NCI-H187 (cell line): ENCODE results near the gene UBE2E3.
"Not testable (repeated sequence)": the region's sequence is repeated elsewhere in the genome, so short reads cannot be mapped to it uniquely, and the experiment has no call there.

Experiments
- DNase-seq, 2 experiments: peaks; one replicate each; lab custom pipeline; 2025; lab: John Stamatoyannopoulos, UW

Gene UBE2E3

GRCh38 chr2:180980106-180980942, at the start of gene UBE2E3:
Gene UBE2E3 (plus strand): TSS chr2:180980605. CDS start chr2:180982043, 1,438 bp downstream.
- DNase-seq = peak; percentile 4 to 22

- DNase-seq = no peak
Observed at GRCh38 chr2:180931841-180932240, 48.6 kb upstream of the UBE2E3 start.

GRCh38 chr2:180933332-180933731, 47.1 kb upstream of the UBE2E3 start:
- DNase-seq = no peak

- no peak for DNase-seq
Observed at GRCh38 chr2:180934911-180935310, 45.5 kb upstream of the UBE2E3 start.

DNA sequence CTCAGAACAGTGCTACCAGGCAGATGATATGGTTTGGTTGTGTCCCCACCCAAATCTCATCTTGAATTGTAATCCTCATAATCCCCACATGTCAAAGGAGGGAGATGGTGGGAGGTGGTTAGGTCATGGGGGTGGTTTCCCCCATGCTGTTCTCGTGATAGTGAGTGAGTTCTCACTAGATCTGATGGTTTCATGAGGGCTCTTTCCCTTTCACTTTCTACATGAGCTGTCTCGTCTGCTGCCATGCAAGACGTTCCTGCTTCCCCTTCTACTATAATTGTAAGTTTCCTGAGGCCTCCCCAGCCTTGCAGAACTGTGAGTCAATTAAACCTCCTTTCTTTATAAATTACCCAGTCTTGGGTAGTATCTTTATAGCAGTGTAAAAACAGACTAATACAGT, 42.9 kb upstream of the UBE2E3 start:
- not testable (repeated sequence) for DNase-seq

GRCh38 chr2:180938451-180938850, 42.0 kb upstream of the UBE2E3 start:
- DNase-seq = no peak

DNA sequence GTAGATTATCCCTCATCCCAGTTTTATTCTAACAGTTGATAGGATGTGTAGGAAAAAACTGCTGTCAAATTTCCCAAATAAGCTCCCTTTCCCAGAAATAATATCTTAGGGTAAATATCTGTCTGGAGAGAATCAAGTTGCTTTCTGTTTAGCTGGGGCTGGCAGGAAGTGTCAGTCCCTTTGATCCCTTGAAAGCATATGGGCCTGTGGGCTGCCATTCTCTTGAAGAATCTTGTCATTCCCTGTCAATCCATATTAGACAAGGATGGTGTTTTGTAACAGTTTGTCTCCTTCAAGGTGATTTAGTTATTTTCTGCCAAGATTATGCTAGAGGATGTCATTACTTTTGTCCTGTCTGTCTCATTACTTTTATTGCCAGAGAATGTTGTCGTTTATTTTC, 37.1 kb upstream of the UBE2E3 start:
- DNase-seq = no peak

GRCh38 chr2:180944372-180944771, 36.0 kb upstream of the UBE2E3 start:
- DNase-seq = no peak

DNA sequence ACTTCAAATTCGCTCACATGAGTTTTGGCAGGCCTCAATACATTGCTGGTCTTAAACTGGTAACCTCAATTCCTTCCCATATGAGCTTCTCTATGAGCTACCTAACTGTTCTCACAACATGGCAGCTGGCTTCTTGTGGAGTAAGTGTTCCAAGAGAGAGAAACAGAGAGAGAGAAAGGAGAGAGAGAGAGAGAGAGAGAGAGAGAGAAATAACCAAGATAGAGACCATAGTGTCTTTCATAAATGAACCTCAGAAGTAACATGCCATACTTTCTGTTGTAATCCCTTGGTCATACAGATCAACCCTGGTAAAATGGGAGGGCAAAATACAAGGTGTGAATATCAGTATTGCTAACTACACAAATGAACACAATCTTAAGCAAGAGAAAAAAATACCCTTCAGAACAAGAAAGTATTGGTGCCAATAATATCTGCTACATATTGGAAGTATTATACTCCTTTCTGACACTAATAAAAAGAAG, 33.2 kb upstream of the UBE2E3 start:
- DNase-seq = no peak

DNA sequence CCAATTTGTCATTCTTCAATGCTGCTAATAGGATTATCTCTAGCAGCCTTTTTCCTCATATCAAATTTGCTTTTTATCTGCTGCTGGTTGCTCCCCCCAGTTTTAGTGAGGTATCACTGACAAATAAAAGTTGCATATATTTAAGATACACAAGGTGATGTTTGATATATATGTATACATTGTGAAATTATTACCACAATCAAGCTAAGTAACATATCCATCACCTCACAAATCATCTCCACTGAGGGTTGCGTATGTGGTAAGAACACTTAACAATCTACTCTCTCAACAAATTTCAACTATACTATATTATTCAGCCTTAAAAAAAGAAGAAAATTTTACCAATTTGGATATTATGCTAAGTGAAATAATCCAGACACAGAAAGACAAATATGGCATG, 30.5 kb upstream of the UBE2E3 start:
- DNase-seq = no peak

GRCh38 chr2:180952082-180952481, 28.3 kb upstream of the UBE2E3 start:
- DNase-seq = no peak

DNA sequence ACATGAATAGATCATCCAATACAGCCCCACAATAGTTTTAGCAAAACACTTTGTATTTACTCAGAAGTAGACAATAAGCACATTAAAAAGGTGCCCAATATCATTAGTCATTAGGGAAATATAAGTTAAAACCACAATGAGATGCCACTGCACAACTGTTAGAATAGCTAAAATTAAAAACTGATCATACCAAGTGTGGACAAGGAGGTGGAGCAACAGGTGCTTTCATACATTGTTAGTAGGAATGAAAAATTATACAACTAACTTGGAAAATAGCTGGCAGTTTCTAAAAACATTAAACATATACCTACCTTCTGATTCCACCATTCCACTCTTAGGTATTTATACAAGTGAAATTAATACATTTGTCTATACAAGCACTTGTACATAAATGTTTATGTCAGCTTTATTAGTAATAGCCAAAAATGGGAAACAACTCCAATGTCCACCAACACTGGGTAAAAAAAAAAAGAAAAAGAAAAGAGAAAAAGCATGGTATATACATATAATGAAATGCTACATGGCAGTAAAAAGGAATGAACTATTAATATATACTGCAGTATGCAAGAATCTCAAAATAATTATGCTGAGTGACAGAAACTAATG, 27.6 kb upstream of the UBE2E3 start:
- no peak for DNase-seq

GRCh38 chr2:180953550-180953949, 26.9 kb upstream of the UBE2E3 start:
- no peak for DNase-seq

- no peak for DNase-seq
Observed at GRCh38 chr2:180955101-180955500, 25.3 kb upstream of the UBE2E3 start.

DNA sequence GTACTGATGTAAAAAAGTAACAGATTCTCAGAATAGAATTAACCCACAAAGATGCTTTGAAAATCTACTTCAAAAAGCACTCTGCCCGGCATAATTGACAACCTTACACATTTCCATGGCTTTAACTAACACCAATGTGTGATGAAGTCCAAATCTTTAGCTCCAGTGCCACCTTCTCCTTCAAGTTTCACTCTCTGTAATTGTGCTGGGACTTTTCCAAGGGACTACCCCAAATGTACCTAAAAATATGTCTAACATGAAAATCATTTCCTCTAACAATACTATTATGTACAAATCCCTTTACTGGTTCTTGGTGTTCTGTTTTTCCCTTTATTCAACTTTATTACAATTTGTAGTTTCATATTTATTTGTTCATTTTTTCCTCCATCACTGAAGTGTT, 20.6 kb upstream of the UBE2E3 start:
- DNase-seq = no peak

DNA sequence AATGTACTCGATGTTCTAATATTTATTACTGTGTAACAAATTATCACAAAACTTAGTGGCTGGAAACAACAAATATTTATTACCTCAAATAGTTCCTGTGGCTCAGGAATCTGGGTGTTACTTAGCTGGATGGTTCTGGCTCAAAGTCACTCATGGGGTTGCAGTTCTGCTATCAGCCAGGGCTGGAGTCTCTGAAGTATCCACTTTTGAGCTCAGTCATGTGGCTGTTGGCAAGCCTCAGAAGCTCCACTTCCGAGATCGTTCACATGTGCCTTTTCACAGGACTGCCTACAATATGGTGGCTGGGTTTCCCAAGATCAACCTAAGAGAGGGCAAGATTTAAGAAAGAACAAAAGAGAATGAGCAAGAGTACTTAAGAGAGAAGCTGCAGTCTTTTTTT, 19.4 kb upstream of the UBE2E3 start:
- no peak for DNase-seq

- DNase-seq = no peak
Observed at GRCh38 chr2:180962727-180963314, 17.6 kb upstream of the UBE2E3 start.

GRCh38 chr2:180966378-180966777, 14.0 kb upstream of the UBE2E3 start:
- DNase-seq = no peak

- no peak for DNase-seq
Observed at GRCh38 chr2:180969124-180969523, 11.3 kb upstream of the UBE2E3 start.

- no peak for DNase-seq
Observed at GRCh38 chr2:180970016-180970415, 10.4 kb upstream of the UBE2E3 start.

DNA sequence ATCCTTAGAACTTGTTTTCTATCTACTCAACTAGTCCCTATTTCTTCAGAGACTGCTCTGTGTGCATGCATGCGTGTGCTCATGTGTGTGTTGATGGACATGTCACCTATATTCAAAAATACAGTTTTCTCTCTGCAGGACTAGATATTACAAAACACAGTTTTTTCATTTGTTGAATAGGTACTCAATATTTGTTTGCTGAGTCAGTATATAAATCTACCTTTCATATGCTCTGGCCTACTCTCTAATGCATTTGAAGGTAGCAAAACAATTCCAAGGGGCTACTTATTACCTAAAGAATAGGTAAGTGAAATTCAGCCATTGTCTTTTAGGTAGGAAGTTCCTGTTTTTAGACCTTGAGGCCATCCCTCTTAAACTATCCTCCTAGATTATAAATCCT, 8.6 kb upstream of the UBE2E3 start:
- no peak for DNase-seq

- no peak for DNase-seq
Observed at GRCh38 chr2:180975585-180975984, 4.8 kb upstream of the UBE2E3 start.
